ENCODE data around the gene ITGA8. TPM values are rescaled to one million over a fixed set of nuclear protein-coding genes. Genes with fewer than 3 reads are reported as not detected.

ITGA8 gene
- polyA plus RNA-seq, 2 donors = 2.5 to 3.6 TPM

DNA sequence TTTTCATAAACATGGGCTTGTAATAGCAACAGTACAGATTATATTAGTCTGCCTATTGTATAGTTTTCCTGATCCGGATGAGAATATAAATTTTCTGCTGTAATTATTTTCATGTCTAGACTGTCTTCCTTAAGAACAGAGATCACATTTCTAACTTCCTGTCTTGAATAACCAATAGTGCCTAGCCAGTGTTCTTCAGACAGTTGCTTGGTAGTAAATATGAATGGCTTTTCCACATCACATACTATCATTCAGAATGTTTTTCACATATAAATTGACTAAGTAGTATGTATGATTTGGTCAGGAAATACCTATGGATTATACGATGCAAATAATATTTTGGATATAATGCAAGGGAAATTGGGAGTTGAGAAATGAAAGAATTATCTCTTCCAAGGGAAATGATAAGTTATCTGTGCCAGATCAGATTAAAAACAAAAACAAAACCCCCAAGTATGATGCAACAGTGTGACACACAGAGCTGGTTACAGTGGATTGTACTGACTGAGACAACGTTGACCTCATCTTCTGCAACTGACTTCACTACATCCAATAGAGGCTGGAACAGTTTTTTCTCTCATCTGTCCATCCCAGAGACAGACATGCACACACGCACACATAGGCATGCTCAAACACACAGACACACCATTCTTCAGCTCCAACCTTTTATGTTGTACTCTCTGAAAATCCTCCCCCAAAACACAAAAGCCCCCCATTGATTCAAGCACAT is 16.4 kb downstream of the ITGA8 start:
- WGBS, 2 donors = 63 to 69% methylated on average over 4 of the region's 4 CpGs
- Histone ChIP-seq H3K4me1 (ENCODE audit: control insufficient read depth in 2 of 2, insufficient read depth in 2 of 2, low read length in 1 of 2) (no peaks in the 10 kb centered on the region), H3K27me3 (ENCODE audit: control insufficient read depth in 1 of 2, insufficient read depth in 2 of 2, low read length in 2 of 2) (no peaks in the 10 kb centered on the region), H3K36me3 (ENCODE audit: control insufficient read depth in 2 of 2, insufficient read depth in 2 of 2, low read length in 1 of 2) (no peaks in the 10 kb centered on the region), H3K4me3 (ENCODE audit: low read depth in 1 of 2, low read length in 2 of 2) (no peak overlapping the region), H3K27ac (ENCODE audit: low read depth in 2 of 2, low read length in 1 of 2) (no peak overlapping the region), H3K9me3 (ENCODE audit: control insufficient read depth in 2 of 2, insufficient read depth in 1 of 2, low read depth in 1 of 2, low read length in 1 of 2) (no peaks in the 10 kb centered on the region)

DNA sequence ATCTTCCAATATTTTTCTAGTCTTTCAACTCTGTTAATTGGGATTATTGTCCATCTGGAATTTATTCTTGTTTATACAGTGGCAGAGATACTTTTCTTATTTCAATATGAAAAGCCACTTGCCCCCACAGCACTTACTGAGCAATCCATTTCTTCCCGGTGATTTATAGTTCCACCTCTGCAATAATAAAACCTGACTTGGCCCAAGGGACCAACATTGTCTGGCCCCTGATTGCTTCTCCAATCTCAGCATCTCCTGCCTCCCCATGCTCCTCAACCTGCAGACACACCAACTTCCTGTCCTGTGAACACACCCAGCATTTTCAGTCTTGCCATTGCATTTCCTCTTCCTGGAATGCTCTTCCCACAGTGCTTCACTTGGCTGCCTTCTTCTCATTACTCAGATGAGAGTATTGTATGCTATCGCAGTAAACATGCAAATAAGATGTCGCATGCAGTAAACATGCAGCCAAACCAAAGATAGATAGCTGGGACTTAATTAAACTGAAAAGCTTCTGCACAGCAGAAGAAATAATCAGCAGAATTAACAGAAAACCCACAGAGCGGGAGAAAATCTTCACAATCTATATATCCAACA is 19.5 kb downstream of the ITGA8 start:
- Histone ChIP-seq H3K27me3 (ENCODE audit: control insufficient read depth in 1 of 2, insufficient read depth in 2 of 2, low read length in 2 of 2) (no peaks in the 10 kb centered on the region), H3K4me1 (ENCODE audit: control insufficient read depth in 2 of 2, insufficient read depth in 2 of 2, low read length in 1 of 2) (no peaks in the 10 kb centered on the region), H3K9me3 (ENCODE audit: control insufficient read depth in 2 of 2, insufficient read depth in 1 of 2, low read depth in 1 of 2, low read length in 1 of 2) (no peaks in the 10 kb centered on the region), H3K27ac (ENCODE audit: low read depth in 2 of 2, low read length in 1 of 2) (no peak overlapping the region), H3K4me3 (ENCODE audit: low read depth in 1 of 2, low read length in 2 of 2) (no peak overlapping the region), H3K36me3 (ENCODE audit: control insufficient read depth in 2 of 2, insufficient read depth in 2 of 2, low read length in 1 of 2) (no peaks in the 10 kb centered on the region)
- 84 to 88% methylated on average over 4 of the region's 4 CpGs for WGBS, 2 donors

DNA sequence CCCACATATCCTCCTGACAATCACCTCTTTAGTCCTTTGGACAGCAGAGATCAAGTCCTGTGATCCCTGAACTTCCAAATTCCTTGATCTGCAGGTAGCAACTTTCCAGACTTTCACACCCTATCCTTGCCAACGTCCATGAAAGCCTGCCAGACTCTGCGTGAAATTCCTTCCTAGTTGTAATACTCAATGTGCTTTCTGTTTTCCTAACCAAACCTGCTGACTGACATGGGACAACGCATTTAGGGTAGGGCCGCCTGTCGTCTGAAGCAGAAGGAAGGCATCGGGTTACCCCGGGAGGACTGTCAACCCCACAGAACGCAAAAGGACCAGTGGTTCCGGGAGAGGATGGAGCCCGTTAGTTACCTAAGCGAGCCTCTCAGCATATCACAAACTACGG is 23.9 kb downstream of the ITGA8 start:
- 50 to 54% methylated on average over 12 of the region's 12 CpGs for WGBS, 2 donors
- H3K4me3 ChIP-seq (ENCODE audit: low read depth in 1 of 2, low read length in 2 of 2) = no peak overlapping the region
- H3K36me3 ChIP-seq (ENCODE audit: control insufficient read depth in 2 of 2, insufficient read depth in 2 of 2, low read length in 1 of 2) = no peaks in the 10 kb centered on the region
- H3K9me3 ChIP-seq (ENCODE audit: control insufficient read depth in 2 of 2, insufficient read depth in 1 of 2, low read depth in 1 of 2, low read length in 1 of 2) = no peaks in the 10 kb centered on the region
- H3K4me1 ChIP-seq (ENCODE audit: control insufficient read depth in 2 of 2, insufficient read depth in 2 of 2, low read length in 1 of 2) = no peaks in the 10 kb centered on the region
- H3K27ac ChIP-seq (ENCODE audit: low read depth in 2 of 2, low read length in 1 of 2) = no peak overlapping the region
- H3K27me3 ChIP-seq (ENCODE audit: control insufficient read depth in 1 of 2, insufficient read depth in 2 of 2, low read length in 2 of 2) = no peaks in the 10 kb centered on the region

DNA sequence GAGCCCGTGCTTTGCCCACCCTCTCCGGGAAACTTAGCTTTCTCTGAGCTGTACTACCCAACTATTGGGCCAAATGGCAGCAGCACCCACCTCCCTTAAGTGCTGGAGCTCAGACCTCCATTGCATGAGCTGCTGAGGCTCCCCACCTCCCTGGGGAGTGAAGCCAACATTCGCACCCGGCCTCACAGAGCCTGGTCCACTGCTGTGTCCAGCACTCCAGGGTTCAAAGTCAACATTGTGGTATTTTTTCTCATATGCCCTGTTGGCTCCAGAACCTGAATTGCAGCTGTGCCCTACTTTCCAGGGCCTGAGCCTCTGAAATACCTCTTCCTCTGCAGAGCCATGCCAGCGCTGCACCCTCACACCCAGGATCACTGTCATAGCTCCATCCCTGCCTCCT is 29.7 kb downstream of the ITGA8 start:
- peaks cover 6 to 8% of the 10 kb centered on the region in 2 donors for H3K9me3 ChIP-seq (ENCODE audit: control insufficient read depth in 2 of 2, insufficient read depth in 1 of 2, low read depth in 1 of 2, low read length in 1 of 2)
- no peak overlapping the region for H3K4me3 ChIP-seq (ENCODE audit: low read depth in 1 of 2, low read length in 2 of 2)
- H3K27ac ChIP-seq (ENCODE audit: low read depth in 2 of 2, low read length in 1 of 2) = no peak overlapping the region
- WGBS, 2 donors = 81 to 89% methylated on average over 5 of the region's 5 CpGs
- peaks cover 2 to 4% of the 10 kb centered on the region in 2 donors for H3K4me1 ChIP-seq (ENCODE audit: control insufficient read depth in 2 of 2, insufficient read depth in 2 of 2, low read length in 1 of 2)
- H3K27me3 ChIP-seq (ENCODE audit: control insufficient read depth in 1 of 2, insufficient read depth in 2 of 2, low read length in 2 of 2) = no peaks in the 10 kb centered on the region
- no peaks in the 10 kb centered on the region for H3K36me3 ChIP-seq (ENCODE audit: control insufficient read depth in 2 of 2, insufficient read depth in 2 of 2, low read length in 1 of 2)

DNA sequence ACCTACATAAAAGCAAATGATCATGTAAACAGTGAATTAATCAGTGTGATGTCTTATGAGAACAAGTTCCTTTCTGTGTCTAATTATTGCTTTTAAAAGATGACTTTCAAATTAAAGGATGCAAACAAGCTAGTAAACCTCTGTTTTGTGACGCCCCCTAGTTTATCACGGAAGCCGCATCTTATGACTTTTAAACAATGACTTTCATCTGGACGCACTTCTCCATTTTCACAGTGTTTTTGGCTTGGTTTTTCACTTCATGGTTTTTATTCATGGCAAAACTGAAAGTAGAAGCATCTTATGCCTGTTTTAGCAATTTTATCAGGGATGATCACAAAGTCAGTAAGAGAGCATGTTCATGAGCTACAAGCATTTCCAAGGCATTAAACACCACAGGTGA is 35.0 kb downstream of the ITGA8 start:
- Histone ChIP-seq H3K4me3 (ENCODE audit: low read depth in 1 of 2, low read length in 2 of 2) (no peak overlapping the region), H3K9me3 (ENCODE audit: control insufficient read depth in 2 of 2, insufficient read depth in 1 of 2, low read depth in 1 of 2, low read length in 1 of 2) (peaks cover 2 to 6% of the 10 kb centered on the region in 2 donors), H3K36me3 (ENCODE audit: control insufficient read depth in 2 of 2, insufficient read depth in 2 of 2, low read length in 1 of 2) (no peaks in the 10 kb centered on the region), H3K27me3 (ENCODE audit: control insufficient read depth in 1 of 2, insufficient read depth in 2 of 2, low read length in 2 of 2) (no peaks in the 10 kb centered on the region), H3K27ac (ENCODE audit: low read depth in 2 of 2, low read length in 1 of 2) (no peak overlapping the region), H3K4me1 (ENCODE audit: control insufficient read depth in 2 of 2, insufficient read depth in 2 of 2, low read length in 1 of 2) (no peaks in the 10 kb centered on the region)
- 60 to 62% methylated on average over 4 of the region's 4 CpGs for WGBS, 2 donors

DNA sequence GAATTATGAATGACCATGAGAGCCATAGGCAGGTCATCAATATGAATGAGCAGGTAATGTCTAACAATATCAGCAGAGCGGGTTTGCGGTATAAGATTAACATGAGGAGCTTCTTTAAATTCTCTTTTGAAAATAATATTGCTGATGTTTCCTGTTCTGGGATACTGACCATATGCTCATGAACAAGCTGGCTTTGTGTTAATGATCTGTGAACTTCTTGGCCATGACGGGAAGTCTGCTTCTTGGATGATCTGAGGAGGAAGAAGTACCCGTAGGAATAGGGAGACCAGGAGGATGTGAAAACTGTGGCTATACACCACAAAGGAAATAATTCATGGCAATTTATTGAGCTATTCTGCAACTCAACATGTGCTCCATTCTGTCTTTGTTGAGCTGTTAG is 38.6 kb downstream of the ITGA8 start:
- no peak overlapping the region for H3K4me3 ChIP-seq (ENCODE audit: low read depth in 1 of 2, low read length in 2 of 2)
- no peaks in the 10 kb centered on the region for H3K36me3 ChIP-seq (ENCODE audit: control insufficient read depth in 2 of 2, insufficient read depth in 2 of 2, low read length in 1 of 2)
- no peaks in the 10 kb centered on the region for H3K27me3 ChIP-seq (ENCODE audit: control insufficient read depth in 1 of 2, insufficient read depth in 2 of 2, low read length in 2 of 2)
- H3K9me3 ChIP-seq (ENCODE audit: control insufficient read depth in 2 of 2, insufficient read depth in 1 of 2, low read depth in 1 of 2, low read length in 1 of 2) = no peaks in the 10 kb centered on the region
- H3K4me1 ChIP-seq (ENCODE audit: control insufficient read depth in 2 of 2, insufficient read depth in 2 of 2, low read length in 1 of 2) = no peaks in the 10 kb centered on the region
- H3K27ac ChIP-seq (ENCODE audit: low read depth in 2 of 2, low read length in 1 of 2) = no peak overlapping the region
- WGBS, 2 donors = 77 to 81% methylated on average over 4 of the region's 4 CpGs

DNA sequence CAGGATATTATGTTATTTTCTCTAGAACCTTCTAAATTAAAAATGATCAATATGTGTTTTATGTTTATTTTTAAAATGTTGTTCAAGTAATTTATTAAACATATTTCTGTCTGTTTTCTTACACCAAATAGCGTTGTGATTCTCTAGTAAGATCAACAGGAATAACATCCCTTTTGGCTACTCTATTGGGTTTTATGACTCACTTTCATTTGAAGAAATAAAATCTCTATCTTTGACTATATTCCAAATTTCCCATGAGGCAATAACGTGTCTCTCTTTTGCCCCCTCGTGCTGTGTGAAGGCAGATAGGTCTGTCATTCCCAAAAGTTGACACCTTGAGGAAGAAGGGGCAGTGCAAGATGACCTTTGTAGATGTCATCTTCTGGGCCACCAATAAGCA is 40.9 kb downstream of the ITGA8 start:
- H3K27me3 ChIP-seq (ENCODE audit: control insufficient read depth in 1 of 2, insufficient read depth in 2 of 2, low read length in 2 of 2) = no peaks in the 10 kb centered on the region
- no peaks in the 10 kb centered on the region for H3K9me3 ChIP-seq (ENCODE audit: control insufficient read depth in 2 of 2, insufficient read depth in 1 of 2, low read depth in 1 of 2, low read length in 1 of 2)
- H3K4me1 ChIP-seq (ENCODE audit: control insufficient read depth in 2 of 2, insufficient read depth in 2 of 2, low read length in 1 of 2) = no peaks in the 10 kb centered on the region
- no peak overlapping the region for H3K4me3 ChIP-seq (ENCODE audit: low read depth in 1 of 2, low read length in 2 of 2)
- 61 to 67% methylated on average over 3 of the region's 3 CpGs for WGBS, 2 donors
- no peaks in the 10 kb centered on the region for H3K36me3 ChIP-seq (ENCODE audit: control insufficient read depth in 2 of 2, insufficient read depth in 2 of 2, low read length in 1 of 2)
- H3K27ac ChIP-seq (ENCODE audit: low read depth in 2 of 2, low read length in 1 of 2) = no peak overlapping the region

DNA sequence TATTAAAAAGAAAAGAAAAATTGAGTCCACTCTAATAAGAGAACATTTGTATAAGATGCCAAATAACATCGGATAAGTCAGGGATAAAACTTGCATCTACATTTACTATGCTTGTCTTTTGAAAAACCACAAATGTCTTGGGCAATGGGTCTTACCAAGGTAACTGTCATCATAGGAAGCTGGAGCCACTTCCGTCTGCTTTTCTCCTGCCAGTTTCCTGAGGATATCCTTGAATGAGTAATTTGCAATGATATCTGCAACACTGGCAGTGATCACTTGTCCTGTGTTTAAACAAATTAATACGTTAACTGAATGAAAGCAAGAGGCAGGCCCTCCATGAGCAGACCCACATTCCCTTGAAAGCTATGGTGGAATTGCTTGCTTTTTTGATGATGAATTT is 47.3 kb downstream of the ITGA8 start:
- Histone ChIP-seq H3K36me3 (ENCODE audit: control insufficient read depth in 2 of 2, insufficient read depth in 2 of 2, low read length in 1 of 2) (no peaks in the 10 kb centered on the region), H3K4me3 (ENCODE audit: low read depth in 1 of 2, low read length in 2 of 2) (no peak overlapping the region), H3K27ac (ENCODE audit: low read depth in 2 of 2, low read length in 1 of 2) (no peak overlapping the region), H3K27me3 (ENCODE audit: control insufficient read depth in 1 of 2, insufficient read depth in 2 of 2, low read length in 2 of 2) (no peaks in the 10 kb centered on the region), H3K4me1 (ENCODE audit: control insufficient read depth in 2 of 2, insufficient read depth in 2 of 2, low read length in 1 of 2) (no peaks in the 10 kb centered on the region), H3K9me3 (ENCODE audit: control insufficient read depth in 2 of 2, insufficient read depth in 1 of 2, low read depth in 1 of 2, low read length in 1 of 2) (no peaks in the 10 kb centered on the region)
- 69 to 71% methylated on average over 3 of the region's 3 CpGs for WGBS, 2 donors

DNA sequence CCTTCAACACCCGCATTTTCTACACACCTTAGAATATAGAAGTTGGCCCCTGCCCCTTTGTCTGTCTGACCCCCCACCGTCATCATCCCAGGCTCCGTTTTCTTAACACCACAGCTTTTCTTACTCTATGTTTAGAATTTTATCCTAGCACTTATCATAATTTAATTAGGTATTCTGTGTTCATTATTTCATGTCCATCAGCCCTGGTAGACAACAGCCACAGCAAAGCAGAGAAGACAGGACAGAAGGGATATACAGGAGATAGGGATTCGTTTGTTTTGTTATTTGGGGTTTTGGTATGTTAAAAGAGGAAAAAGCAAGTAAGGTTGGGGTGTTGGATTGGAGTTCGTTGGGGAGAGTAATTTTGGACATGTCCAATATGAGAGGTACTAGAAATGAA is 48.8 kb downstream of the ITGA8 start:
- no peaks in the 10 kb centered on the region for H3K9me3 ChIP-seq (ENCODE audit: control insufficient read depth in 2 of 2, insufficient read depth in 1 of 2, low read depth in 1 of 2, low read length in 1 of 2)
- H3K36me3 ChIP-seq (ENCODE audit: control insufficient read depth in 2 of 2, insufficient read depth in 2 of 2, low read length in 1 of 2) = no peaks in the 10 kb centered on the region
- no peaks in the 10 kb centered on the region for H3K4me1 ChIP-seq (ENCODE audit: control insufficient read depth in 2 of 2, insufficient read depth in 2 of 2, low read length in 1 of 2)
- 58 to 64% methylated on average over 5 of the region's 5 CpGs for WGBS, 2 donors
- no peaks in the 10 kb centered on the region for H3K27me3 ChIP-seq (ENCODE audit: control insufficient read depth in 1 of 2, insufficient read depth in 2 of 2, low read length in 2 of 2)
- no peak overlapping the region for H3K27ac ChIP-seq (ENCODE audit: low read depth in 2 of 2, low read length in 1 of 2)
- H3K4me3 ChIP-seq (ENCODE audit: low read depth in 1 of 2, low read length in 2 of 2) = no peak overlapping the region

DNA sequence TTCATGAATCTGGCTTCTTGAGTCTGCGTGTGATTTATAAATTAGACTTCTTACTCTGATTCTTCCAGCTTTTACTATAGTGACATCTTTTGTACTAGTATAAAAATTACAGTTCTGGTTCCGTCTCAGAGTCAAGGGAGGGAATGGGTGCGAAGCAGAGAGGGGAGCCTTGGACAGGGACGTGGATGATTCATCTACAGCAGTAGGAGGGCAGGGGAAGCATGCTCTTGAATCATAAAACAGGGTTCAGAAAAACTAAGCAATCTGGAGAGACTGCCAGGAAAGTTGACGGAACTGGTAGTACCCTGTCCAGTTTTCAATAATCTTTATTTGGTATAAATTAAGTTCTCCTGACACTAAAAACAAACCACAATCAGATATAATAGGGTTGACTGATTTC is 58.1 kb downstream of the ITGA8 start:
- Histone ChIP-seq H3K4me3 (ENCODE audit: low read depth in 1 of 2, low read length in 2 of 2) (no peak overlapping the region), H3K27ac (ENCODE audit: low read depth in 2 of 2, low read length in 1 of 2) (no peak overlapping the region), H3K4me1 (ENCODE audit: control insufficient read depth in 2 of 2, insufficient read depth in 2 of 2, low read length in 1 of 2) (no peaks in the 10 kb centered on the region), H3K36me3 (ENCODE audit: control insufficient read depth in 2 of 2, insufficient read depth in 2 of 2, low read length in 1 of 2) (no peaks in the 10 kb centered on the region), H3K9me3 (ENCODE audit: control insufficient read depth in 2 of 2, insufficient read depth in 1 of 2, low read depth in 1 of 2, low read length in 1 of 2) (peaks cover 4% of the 10 kb centered on the region in 2 donors), H3K27me3 (ENCODE audit: control insufficient read depth in 1 of 2, insufficient read depth in 2 of 2, low read length in 2 of 2) (no peaks in the 10 kb centered on the region)
- 77 to 80% methylated on average over 5 of the region's 5 CpGs for WGBS, 2 donors

Measured in esophagus (tissue), 2 donors.